Measurements from ENCODE around the gene TTC21A.

TTC21A gene

DNA sequence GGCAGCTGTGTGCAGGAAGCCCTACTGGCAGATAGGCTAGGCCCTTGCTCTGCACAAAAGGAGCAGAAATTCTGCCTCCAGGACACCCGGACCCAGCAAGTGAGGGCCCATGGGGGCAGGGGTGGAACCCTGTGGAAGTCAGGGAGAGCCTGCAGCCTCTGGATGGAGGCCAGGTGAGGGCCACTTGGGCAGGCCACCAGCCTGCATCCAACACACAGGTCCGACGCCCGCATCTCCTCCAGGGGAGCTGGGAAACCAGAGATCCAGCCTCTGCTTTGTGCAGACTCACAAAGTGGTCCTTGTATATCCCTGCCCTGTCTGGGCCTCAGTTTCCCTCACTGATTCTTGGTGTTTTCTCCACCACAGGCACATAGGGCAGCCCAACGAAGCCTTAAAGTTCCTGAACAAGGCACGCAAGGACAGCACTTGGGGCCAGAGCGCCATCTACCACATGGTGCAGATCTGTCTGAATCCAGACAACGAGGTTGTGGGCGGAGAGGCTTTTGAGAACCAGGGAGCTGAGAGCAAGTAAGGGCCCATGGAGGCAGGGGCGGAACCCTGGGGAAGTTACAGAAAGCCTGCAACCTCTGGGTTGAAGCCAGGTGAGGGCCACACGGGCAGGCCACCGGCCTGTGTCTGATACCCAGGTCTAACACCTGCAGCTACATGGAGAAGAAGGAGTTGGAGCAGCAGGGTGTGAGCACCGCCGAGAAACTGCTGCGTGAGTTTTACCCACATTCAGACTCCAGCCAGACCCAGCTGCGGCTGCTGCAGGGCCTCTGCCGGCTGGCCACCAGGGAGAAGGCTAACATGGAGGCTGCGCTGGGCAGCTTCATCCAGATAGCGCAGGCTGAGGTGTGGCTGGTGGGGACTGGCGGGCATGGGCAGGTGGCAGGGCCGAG is 29.3 kb downstream of the TTC21A start:
- no peak for DNase-seq (ENCODE audit: low read depth in 3 of 3)

GRCh38 chr3:39137435-39137936 is 30.0 kb downstream of the TTC21A start:
- DNase-seq (ENCODE audit: low read depth in 3 of 3) = no peak

DNA sequence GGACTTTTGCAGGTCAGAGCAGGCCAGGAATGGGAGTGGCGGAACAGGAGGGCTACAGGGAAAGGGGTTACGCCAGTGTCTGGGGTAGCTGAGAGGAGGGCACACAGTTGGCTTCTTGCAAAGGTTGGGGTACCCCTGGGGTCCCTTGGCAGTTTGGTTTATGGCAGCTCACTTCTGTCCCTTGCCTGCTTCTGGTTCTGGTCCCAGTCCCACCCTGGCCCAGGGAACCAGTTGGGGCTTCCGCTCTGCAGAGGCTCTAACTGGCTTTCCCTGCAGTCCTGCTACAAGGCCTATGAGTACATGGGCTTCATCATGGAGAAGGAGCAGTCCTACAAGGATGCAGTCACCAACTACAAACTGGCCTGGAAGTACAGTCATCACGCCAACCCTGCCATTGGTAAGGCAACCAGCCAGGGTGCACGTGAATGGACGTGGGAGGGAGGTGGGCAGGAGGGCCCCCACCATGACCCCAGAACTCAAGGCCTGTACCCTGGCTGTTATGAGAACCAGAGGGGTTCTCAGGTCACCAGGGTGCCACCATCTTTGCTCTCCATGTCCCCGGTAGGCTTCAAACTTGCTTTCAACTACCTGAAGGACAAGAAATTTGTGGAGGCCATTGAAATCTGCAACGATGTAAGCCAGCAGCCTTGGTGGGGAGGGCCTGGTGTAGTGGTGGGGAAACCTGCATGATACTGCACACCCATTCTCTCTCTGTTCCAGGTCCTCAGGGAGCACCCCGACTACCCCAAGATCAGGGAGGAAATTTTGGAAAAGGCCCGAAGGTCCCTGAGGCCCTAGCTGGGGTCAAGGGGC is 30.7 kb downstream of the TTC21A start:
- no peak for DNase-seq (ENCODE audit: low read depth in 3 of 3)

DNA sequence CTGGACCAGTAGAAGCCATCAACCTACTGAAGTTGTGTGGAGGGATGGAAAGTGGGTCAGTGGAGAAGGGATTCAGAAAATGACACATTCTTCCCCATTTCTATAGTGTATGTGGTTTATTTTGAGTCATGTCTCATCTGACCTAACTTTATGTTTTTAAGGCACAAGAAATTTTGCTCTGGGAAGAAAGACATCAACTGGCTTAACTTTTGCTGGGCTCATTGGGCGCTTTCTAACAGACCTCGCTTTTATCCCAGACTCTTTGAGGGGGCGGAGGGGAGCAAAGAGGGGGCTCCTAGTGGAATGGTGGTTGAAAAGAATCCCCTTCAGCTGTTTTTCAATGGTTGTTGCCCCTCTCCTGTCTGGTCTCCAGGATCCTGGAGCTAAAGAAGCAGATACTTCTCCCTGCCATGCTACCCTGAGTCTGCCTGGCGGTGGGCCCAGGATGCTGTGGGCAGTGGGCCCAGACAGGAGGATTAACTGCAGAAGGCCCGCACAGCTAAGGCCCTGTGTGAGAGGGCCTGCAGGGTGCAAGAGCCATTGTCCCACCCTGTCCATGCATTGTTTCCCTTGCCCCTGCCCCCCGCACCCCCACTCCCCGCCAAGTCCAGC is 31.4 kb downstream of the TTC21A start:
- no peak for DNase-seq (ENCODE audit: low read depth in 3 of 3)

GRCh38 chr3:39139442-39139841 is 32.0 kb downstream of the TTC21A start:
- DNase-seq (ENCODE audit: low read depth in 3 of 3) = no peak

- DNase-seq (ENCODE audit: low read depth in 3 of 3) = no peak
Measured at GRCh38 chr3:39140341-39140971, 33.0 kb downstream of the TTC21A start.

DNA sequence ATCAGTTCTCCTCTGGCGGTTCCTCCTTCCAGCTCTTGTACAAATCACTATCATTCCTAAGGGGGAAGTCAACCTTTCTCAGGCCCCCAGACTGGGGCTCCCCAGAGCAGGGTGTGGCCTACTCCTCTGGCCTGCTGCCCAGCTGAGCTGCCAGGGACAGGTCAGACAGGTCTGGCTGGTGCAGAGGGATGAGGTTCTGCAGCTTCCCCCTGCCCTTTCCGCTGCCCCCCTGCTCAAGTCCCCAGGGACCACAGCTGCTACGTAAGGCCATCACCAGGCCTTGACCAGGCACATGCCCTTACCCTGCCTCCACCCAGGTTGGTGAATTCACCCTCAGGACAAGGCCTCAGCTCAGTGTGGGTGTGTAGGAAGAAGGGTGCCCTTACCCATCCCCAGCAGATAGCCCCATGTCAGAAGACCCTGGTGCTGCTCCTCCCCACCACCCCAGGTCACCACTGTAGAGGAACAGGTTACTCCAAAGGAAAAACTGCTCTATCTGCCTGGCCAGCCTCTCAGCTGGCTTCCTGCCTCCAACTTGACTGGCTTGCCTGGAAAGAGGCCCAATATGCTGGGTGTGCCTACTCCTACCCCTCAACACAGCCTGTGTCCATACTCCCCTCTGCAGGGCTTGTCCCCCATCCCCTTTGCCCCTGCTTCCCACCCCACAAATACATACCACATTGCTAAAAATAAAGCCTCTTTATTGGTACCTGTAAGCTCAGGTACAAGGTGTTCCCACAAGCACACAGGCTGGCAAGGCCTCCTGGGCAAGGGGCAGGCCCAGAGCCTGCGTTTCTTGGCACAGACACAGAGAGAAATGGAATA is 33.9 kb downstream of the TTC21A start:
- no peak for DNase-seq (ENCODE audit: low read depth in 3 of 3)

DNA sequence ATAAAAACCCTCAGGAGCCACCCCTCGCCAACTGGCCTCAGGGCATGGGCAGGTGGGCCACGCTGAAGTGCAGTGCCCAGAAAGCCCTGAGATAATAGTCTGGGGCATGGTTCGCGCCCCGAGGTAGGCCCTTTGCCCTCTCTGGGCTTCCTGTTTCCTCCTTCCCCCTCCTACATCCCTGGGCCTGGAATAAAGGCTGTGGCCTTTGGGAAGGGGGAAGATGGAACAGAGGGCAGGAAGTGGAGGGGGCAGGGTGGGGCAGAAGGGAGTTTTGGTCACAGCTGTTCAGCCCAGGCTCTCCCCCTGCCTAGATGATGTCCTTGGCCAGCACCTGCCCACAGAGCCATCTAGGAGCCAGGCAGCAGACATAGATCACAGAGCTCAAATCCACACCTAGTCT is 34.6 kb downstream of the TTC21A start:
- DNase-seq (ENCODE audit: low read depth in 3 of 3) = no peak

DNA sequence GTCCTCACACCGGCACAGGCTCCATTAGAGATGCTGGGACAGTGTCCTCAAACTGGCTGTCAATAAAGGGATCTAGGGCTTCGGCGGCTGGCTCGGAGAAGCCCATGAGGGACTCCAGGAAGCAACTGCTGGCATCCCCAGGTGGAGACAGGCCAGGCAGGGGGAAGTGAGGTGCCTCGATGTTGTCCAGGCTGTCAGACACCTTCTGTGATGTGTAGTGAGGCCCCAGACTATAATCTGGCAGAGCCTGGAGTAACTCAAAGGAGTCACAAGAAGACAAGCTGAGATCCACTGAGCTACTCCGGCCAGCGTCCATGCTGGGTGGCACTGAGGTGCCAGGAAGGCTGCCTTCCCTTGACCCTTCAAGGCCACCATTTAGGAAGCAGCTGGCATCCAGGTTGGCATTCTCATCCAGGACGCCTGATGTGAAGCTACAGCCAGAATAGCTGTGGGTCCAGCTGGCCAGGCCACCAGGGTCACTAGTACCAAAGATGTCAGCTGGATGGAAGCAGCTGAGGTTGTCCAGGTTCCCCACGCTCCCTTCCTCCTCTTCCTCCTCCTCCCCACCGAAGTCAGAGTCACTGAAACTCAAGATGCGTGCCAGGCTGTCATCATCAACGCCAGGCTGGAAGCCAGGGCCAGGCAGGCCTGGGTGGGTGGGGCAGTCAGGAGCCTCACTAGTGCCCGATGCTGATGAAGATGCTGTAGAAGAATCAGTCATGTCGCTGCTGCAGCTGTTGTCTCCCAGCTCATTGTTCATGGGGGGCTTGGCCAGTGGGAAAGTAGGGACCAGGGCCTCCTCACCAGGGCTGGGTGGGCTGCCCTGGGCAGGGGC is 35.8 kb downstream of the TTC21A start:
- no peak for DNase-seq (ENCODE audit: low read depth in 3 of 3)

- no peak for DNase-seq (ENCODE audit: low read depth in 3 of 3)
Measured at GRCh38 chr3:39144095-39144747, 36.7 kb downstream of the TTC21A start.

GRCh38 chr3:39144748-39145380 is 37.4 kb downstream of the TTC21A start:
- no peak for DNase-seq (ENCODE audit: low read depth in 3 of 3)

DNA sequence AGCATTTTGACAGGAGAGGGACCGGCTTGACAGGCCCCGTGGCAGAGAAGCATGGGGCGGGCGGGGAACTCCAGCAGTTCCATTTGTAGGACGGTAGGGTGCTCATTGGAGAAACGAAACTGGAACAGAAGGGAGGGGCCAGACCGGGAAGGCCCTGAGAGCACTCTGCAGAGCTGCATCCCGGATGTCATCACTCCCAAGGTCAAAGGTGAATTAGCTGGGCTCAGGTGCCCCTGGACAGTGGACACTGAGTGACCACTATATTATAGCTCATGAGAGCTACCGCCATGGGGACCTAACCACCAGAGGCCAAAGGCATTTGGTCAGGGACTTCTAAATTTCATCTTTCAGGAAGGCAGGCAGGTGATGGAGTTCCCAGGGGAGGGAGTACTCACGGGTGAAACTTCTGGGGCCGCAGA is 38.6 kb downstream of the TTC21A start:
- no peak for DNase-seq (ENCODE audit: low read depth in 3 of 3)

DNA sequence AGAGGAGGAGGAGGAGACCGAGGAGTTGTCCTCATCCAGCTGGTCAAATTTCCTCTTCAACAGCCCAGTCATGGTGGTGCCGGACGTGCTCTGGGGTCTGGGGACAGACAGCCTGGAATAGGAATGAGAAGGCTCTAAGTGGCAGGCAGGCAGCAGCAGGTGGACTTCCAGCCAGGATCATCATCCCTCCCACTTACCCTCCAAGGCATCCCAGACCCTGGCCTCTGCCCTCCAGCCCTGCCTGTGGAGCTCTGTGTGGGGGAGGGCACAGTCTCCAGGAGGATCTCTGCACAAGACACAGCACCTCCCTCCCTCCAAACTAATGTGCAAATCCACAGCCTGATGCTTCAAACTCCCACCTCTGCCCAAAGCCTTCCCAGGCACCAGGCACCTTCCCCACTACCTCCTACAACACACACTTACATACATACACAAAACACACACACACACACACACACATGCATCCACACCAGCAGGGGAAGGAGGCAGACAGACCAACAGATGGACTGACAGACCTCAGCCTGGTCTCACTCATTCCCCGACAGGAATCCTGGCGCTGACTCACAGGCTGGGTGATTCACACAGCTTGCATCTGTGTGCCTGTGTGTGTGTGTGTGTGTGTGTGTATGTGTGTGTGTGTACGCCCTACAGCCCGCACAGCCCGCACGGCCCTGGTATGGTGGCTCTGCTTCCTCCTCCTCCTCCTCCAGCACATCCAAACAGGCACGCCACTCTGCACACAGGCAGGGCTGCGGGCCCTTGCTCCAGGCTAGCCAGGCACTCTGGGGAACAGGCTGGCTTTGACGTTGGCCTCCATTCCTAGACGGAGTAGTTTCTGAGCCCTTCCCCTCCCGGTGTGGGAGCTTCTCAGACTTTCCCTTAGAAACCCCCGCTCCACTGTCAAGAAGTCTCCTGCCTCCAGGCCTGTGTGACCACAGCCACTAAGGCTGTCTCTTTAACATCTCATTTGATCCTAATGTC is 39.4 kb downstream of the TTC21A start:
- peak; percentile 58 to 81 (median 59) for DNase-seq (ENCODE audit: low read depth in 3 of 3)

DNA sequence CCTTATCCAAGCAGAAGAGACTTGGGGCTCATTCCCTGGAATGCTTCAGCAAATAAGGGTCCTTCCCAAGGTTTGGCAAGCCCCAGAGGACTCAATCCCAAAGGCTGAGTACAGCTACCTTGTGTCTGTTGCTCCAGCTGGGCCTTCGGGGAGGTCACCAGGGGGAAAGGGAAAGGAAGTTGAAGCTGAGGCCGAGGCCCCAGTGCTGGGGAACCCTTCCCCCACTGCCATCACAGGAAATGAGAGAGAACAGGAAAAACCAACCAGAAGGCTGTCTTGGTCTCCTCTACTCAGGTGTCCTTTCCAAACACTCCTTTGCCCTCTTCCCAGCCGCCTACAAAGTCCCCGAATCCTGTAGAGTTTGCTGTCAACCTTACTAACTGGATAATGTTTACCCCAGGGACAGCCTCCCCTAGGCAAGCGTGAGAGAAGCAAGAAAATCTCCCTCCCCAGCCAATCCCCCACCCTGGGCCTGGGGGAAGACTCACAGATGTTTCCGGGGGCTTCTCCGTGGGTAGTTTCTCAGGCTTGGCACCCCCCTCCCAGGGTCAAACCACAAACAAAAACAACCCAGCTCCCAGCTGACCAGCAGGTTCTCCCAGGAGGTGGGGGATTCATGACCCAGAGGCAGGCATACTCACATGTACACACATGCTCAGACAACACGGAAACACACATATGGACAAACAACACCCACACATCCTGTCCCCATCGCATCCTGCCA is 40.4 kb downstream of the TTC21A start:
- peak in 1 of 3 experiments; percentile 42 for DNase-seq (ENCODE audit: low read depth in 3 of 3)

DNA sequence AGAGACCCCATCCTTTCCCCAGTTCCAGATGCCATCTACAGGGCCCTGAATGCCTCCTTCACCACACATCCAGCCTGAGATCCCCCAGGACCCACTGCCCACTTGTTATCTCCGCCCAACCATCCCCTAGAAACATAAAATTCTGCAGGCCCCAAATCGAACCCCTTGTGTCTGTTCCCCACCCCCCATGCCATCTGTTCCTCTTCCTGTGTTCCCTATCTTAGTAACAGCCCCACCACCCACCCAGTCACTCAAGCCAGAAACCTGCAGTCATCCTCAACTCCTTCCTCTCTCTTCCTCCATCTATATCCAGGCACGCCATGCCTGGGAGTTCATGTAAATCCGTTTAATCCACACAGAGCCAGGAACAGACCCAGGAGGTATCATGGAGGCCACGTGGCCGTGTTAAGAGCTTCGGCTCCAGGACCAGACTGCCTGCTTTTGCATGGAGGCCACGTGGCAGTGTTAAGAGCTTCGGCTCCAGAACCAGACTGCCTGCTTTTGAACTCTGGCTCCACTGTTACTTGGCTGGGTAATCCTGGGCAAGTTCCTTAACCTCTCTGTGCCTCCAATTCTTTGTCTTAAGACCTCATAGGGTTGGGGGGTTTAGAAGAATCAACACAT is 41.1 kb downstream of the TTC21A start:
- DNase-seq (ENCODE audit: low read depth in 3 of 3) = no peak

- no peak for DNase-seq (ENCODE audit: low read depth in 3 of 3)
Measured at GRCh38 chr3:39149059-39149455, 41.6 kb downstream of the TTC21A start.
